Measurements from ENCODE around the gene RAB5IF. TPM values are rescaled to one million over a fixed set of nuclear protein-coding genes. Genes with fewer than 3 reads are reported as not detected.
"Not testable (repeated sequence)": the region's sequence is repeated elsewhere in the genome, so short reads cannot be mapped to it uniquely, and the experiment has no call there.

Gene RAB5IF
- total and polyA plus RNA-seq, 9 of the 15 experiments (the other 6 are each of a cell fraction or from before 2014, with no cell fraction given) = 26.5 to 198 (median 134) TPM

GRCh38 chr20:36634342-36634741 lies 28.8 kb downstream of the RAB5IF start (continued):
- TF ChIP-seq RAD51 (IDR thresholded peaks at IDR 0.05; ENCODE audit: borderline replicate concordance, low read depth) (no peak), CGGBP1 (CRISPR knock-in tag; IDR thresholded peaks at IDR 0.05) (no peak), TCF7L2 (IDR thresholded peaks at IDR 0.05; ENCODE audit: low read depth, low read length) (no peak), TCF3 (CRISPR knock-in tag; IDR thresholded peaks at IDR 0.05) (no peak)
- TF ChIP-seq, protein P1, sequence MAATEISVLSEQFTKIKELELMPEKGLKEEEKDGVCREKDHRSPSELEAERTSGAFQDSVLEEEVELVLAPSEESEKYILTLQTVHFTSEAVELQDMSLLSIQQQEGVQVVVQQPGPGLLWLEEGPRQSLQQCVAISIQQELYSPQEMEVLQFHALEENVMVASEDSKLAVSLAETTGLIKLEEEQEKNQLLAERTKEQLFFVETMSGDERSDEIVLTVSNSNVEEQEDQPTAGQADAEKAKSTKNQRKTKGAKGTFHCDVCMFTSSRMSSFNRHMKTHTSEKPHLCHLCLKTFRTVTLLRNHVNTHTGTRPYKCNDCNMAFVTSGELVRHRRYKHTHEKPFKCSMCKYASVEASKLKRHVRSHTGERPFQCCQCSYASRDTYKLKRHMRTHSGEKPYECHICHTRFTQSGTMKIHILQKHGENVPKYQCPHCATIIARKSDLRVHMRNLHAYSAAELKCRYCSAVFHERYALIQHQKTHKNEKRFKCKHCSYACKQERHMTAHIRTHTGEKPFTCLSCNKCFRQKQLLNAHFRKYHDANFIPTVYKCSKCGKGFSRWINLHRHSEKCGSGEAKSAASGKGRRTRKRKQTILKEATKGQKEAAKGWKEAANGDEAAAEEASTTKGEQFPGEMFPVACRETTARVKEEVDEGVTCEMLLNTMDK (IDR thresholded peaks at IDR 0.05; ENCODE audit: borderline replicate concordance, insufficient read depth, low read depth, low read length, poor library complexity, severe bottlenecking) = no peak

DNA sequence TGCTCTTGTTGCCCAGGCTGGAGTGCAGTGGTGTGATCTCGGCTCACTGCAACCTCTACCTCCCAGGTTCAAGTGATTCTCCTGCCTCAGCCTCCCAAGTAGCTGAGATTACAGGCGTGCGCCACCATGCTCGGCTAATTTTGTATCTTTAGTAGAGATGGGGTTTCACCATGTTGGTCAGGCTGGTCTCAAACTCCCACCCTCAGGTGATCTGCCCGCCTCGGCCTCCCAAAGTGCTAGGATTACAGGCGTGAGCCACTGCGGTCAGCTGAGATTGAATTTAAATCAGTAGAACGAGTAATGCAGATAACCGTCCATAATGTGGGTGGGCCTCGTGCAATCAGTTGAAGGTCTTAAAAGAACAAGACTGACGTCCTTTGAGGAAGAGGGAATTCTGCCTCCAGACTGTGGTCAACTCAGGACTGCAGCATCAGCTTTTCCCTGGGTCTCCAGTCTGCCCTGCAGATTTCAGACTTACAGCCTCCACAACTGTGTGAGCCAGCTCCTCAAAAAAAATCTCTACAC lies 33.4 kb downstream of the RAB5IF start:
- H3K9me1 ChIP-seq (ENCODE audit: control insufficient read depth, insufficient read depth, low read length); H3K4me2 ChIP-seq (ENCODE audit: insufficient read depth, low read length); intact Hi-C loops (cut with micrococcal nuclease); in situ Hi-C loops (cut with MboI); ATAC-seq; H3K9me3 ChIP-seq (replicated peaks; ENCODE audit: control insufficient read depth, insufficient read depth, low read depth, low read length); H3K79me2 ChIP-seq (ENCODE audit: control insufficient read depth, insufficient read depth, low read length); POLR2A ChIA-PET; H3K36me3 ChIP-seq (ENCODE audit: control insufficient read depth, insufficient read depth, low read length); H4K20me1 ChIP-seq (replicated peaks; ENCODE audit: control insufficient read depth, insufficient read depth, low read length); H3K4me1 ChIP-seq (replicated peaks in 1 of 2; ENCODE audit: control insufficient read depth in 2 of 2, insufficient read depth in 2 of 2, low read length in 2 of 2); FAIRE-seq; H3K27me3 ChIP-seq (ENCODE audit: control insufficient read depth in 2 of 2, insufficient read depth in 2 of 2, low read length in 2 of 2); H3K9ac ChIP-seq (ENCODE audit: insufficient read depth in 1 of 2, low read depth in 2 of 2, low read length in 2 of 2); CTCF ChIA-PET (ENCODE audit: low intra/inter-chr PET ratio); H3K4me3 ChIP-seq; DNase-seq (ENCODE audit: extremely low read depth in 1 of 4, low spot score in 3 of 4); H2AFZ ChIP-seq (ENCODE audit: low read depth, low read length); H3K27ac ChIP-seq (ENCODE audit: extremely low read depth, low read depth, low read length); BruUV-seq (replicated peaks): not testable (repeated sequence)
- TF ChIP-seq KDM1A (IDR thresholded peaks at IDR 0.05) = peak; percentile 63 to 72; a peak in 3 of 4 replicates
- peak; percentile 97 for TF ChIP-seq ZNF134 (CRISPR knock-in tag; conservative IDR thresholded peaks at IDR 0.05)
- TF ChIP-seq RBM25 (IDR thresholded peaks at IDR 0.05; ENCODE audit: low read depth, low read length, severe bottlenecking) = peak; percentile 59
- 34% methylated on average over 11 of the region's 12 CpGs for WGBS (ENCODE audit: insufficient coverage, low coverage, missing lambda C conversion rate)

Data from K562 (cell line).